ENCODE results near the gene HEXB. TPM values are rescaled to one million over a fixed set of nuclear protein-coding genes. Genes with fewer than 3 reads are reported as not detected.

HEXB gene
- total RNA-seq, 1 experiment from 2014 or later, result 56.3 TPM

- Histone ChIP-seq H2AK5ac (ENCODE audit: insufficient read length, low read length) (no peak overlapping the region), H3K23ac (ENCODE audit: insufficient read length, low read depth, low read length) (no peak overlapping the region), H2AFZ (ENCODE audit: low read length) (no peak overlapping the region), H3K4me1 (ENCODE audit: insufficient read depth, low read length) (no peaks in the 10 kb centered on the region; the same call in 1 of the 2 replicates), H4K8ac (replicated peaks; ENCODE audit: insufficient read length, low read depth, low read length) (no peak overlapping the region), H3K27me3 (ENCODE audit: insufficient read depth, low read length) (no peaks in the 10 kb centered on the region), H2BK12ac (ENCODE audit: insufficient read length, low read depth, low read length) (no peak overlapping the region), H2BK20ac (ENCODE audit: low read depth, low read length, poor library complexity, severe bottlenecking) (no peak overlapping the region), H4K91ac (ENCODE audit: insufficient read length, low read depth, low read length) (no peak overlapping the region), H2BK120ac (ENCODE audit: low read depth, low read length, poor library complexity, severe bottlenecking) (no peak overlapping the region), H3K4me2 (ENCODE audit: insufficient read depth, insufficient read length, low read length) (no peak overlapping the region), H4K20me1 (ENCODE audit: control insufficient read depth, insufficient read depth, insufficient read length) (no peaks in the 10 kb centered on the region), H3K9me3 (ENCODE audit: control insufficient read depth, low read depth, low read length) (no peaks in the 10 kb centered on the region), H3T11ph (ENCODE audit: low read length) (no peak overlapping the region), H3K79me2 (ENCODE audit: insufficient read depth, low read length) (no peaks in the 10 kb centered on the region), H3K4ac (ENCODE audit: low read depth, low read length) (no peak overlapping the region), H3K23me2 (ENCODE audit: insufficient read length, low read depth, low read length, poor library complexity, severe bottlenecking) (no peaks in the 10 kb centered on the region), H3K79me1 (ENCODE audit: insufficient read depth, low read depth, low read length, poor library complexity, severe bottlenecking) (no peaks in the 10 kb centered on the region), H2BK5ac (ENCODE audit: insufficient read length, low read length) (no peak overlapping the region), H4K5ac (ENCODE audit: insufficient read length, low read depth, low read length) (no peak overlapping the region), H3K27ac (ENCODE audit: insufficient read length, low read depth, low read length) (no peak overlapping the region), H3K18ac (ENCODE audit: insufficient read length, low read depth, low read length) (no peak overlapping the region), H3K14ac (ENCODE audit: insufficient read depth, low read length) (no peak overlapping the region), H2BK15ac (ENCODE audit: low read depth, low read length) (no peak overlapping the region), H3K9ac (ENCODE audit: extremely low read depth, insufficient read length, low read length) (no peak overlapping the region), H3K56ac (ENCODE audit: insufficient read length, low read depth, low read length) (no peak overlapping the region)
- no peaks in the 10 kb centered on the region; the same call in 1 of the 2 replicates for H3K27me3 Mint-ChIP-seq (ENCODE audit: low read depth)
- no peak overlapping the region for H3K4me3 Mint-ChIP-seq
- no peaks in the 10 kb centered on the region for H3K36me3 Mint-ChIP-seq (ENCODE audit: insufficient read depth in 1 of 3, low read depth in 3 of 3)
- no peaks in the 10 kb centered on the region for H3K9me3 Mint-ChIP-seq
- peaks cover 6 to 19% of the 10 kb centered on the region in 2 experiments for H3K4me1 Mint-ChIP-seq
- DNase-seq, result no peak
- TF ChIP-seq, protein P1, sequence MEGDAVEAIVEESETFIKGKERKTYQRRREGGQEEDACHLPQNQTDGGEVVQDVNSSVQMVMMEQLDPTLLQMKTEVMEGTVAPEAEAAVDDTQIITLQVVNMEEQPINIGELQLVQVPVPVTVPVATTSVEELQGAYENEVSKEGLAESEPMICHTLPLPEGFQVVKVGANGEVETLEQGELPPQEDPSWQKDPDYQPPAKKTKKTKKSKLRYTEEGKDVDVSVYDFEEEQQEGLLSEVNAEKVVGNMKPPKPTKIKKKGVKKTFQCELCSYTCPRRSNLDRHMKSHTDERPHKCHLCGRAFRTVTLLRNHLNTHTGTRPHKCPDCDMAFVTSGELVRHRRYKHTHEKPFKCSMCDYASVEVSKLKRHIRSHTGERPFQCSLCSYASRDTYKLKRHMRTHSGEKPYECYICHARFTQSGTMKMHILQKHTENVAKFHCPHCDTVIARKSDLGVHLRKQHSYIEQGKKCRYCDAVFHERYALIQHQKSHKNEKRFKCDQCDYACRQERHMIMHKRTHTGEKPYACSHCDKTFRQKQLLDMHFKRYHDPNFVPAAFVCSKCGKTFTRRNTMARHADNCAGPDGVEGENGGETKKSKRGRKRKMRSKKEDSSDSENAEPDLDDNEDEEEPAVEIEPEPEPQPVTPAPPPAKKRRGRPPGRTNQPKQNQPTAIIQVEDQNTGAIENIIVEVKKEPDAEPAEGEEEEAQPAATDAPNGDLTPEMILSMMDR (conservative IDR thresholded peaks at IDR 0.05), result no peak
- H3K27ac Mint-ChIP-seq, result no peak overlapping the region
- no CpG with 5 or more reads among the region's 3 CpGs for WGBS (ENCODE audit: extremely low coverage, insufficient read length, low lambda C conversion rate)
Measured at GRCh38 chr5:74651710-74652109, 33.3 kb upstream of the HEXB start.

All from H9 (cell line).